SH-SY5Y (cell line): ENCODE results near the gene PHAX.

Source experiments
- GATA2 ChIP-seq: IDR thresholded peaks from 2 replicates; pipeline ENCODE4 v1.6.1; 2011; ENCODE audit warnings: mild to moderate bottlenecking, low read depth, low read length
- GATA3 ChIP-seq: IDR thresholded peaks from 2 replicates; pipeline ENCODE4 v1.6.1; 2011; ENCODE audit warnings: low read depth, mild to moderate bottlenecking, low read length, moderate library complexity

The PHAX gene

GRCh38 chr5:126674145-126674544 lies 73.4 kb downstream of the PHAX start:
- TF ChIP-seq GATA3 = no peak
- TF ChIP-seq GATA2 = no peak

GRCh38 chr5:126675338-126675737 lies 74.6 kb downstream of the PHAX start:
- TF ChIP-seq GATA3 = no peak
- no peak for TF ChIP-seq GATA2

GRCh38 chr5:126676195-126676624 lies 75.5 kb downstream of the PHAX start:
- TF ChIP-seq GATA3 (no peak), GATA2 (no peak)
